Prostate gland (tissue), 1 donor: ENCODE results near the gene TSHZ2.

Experiments
- POLR2A ChIP-seq: fragments of 450-650 bp; IDR thresholded peaks from one replicate; pipeline ENCODE4 v1.6.1; 2016; ENCODE audit warnings: antibody characterized with exemption, mild to moderate bottlenecking
- POLR2AphosphoS5 ChIP-seq: sonication (generic); formaldehyde crosslinking; IDR thresholded peaks from one replicate; pipeline ENCODE4 v1.6.1; 2017; ENCODE audit warnings: antibody characterized with exemption

DNA sequence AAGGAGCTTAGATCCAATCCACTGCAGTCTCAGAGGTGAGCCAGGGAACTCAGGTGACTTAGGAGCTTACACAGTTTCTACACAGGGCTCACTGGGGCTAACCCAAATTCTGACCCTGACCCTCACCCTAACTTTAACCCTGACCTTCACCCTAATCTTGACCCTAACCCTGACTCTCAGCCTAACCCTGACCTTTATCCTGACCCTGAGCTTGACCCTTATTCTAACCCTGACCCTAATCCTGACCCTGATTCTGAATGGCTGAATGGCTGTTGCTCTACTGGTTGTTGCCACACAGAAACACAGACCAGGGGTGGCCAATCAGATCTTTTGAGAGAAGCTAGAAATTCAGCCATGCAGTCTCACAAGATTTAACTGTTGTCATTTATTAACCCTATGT, 180.1 kb downstream of the TSHZ2 start:
- TF ChIP-seq POLR2A (no peak), POLR2AphosphoS5 (no peak)
